ENCODE measurements around the gene DCHS2. TPM values are rescaled to one million over a fixed set of nuclear protein-coding genes. Genes with fewer than 3 reads are reported as not detected.

Gene DCHS2
- total RNA-seq, 2 experiments from 2014 or later = 0.16 to 0.22 TPM

DNA sequence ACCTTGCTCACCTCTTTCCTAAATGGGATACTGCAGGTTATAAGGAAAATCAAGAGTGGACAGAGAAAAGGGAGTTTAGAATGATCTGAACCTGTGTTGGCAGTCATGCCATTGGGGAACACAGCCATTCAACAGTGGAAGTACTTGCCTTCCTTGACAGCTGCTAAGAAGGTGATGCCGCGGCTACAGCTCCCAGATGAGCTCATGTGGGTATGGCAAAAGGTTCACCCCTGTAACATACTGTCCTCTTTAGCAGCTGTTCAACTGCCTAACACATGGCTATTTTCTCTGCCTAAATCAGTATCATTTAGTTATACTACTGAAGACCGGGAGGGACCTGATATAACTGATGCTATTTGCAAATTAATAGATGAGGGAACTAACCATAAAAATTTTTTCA lies 76.8 kb downstream of the DCHS2 start:
- ATAC-seq (ENCODE audit: poor library complexity) (no peak), DNase-seq (no peak)
- intact Hi-C loops (cut with DNase I, micrococcal nuclease) = no loop called here
- CTCF ChIA-PET = no interaction called here
- no peak overlapping the region for H3K4me3 ChIP-seq (ENCODE audit: low read length)
- H3K9me3 Mint-ChIP-seq = no peaks in the 10 kb centered on the region
- H3K27me3 Mint-ChIP-seq = peaks cover 71% of the 10 kb centered on the region
- no peaks in the 10 kb centered on the region for H3K9me3 ChIP-seq (ENCODE audit: control insufficient read depth in 1 of 2, insufficient read depth in 1 of 2, low read length in 2 of 2)
- peaks cover 23% of the 10 kb centered on the region for H3K4me1 Mint-ChIP-seq (ENCODE audit: low read depth)
- no peaks in the 10 kb centered on the region for H3K36me3 Mint-ChIP-seq (ENCODE audit: low read depth)
- TF ChIP-seq, protein P1, sequence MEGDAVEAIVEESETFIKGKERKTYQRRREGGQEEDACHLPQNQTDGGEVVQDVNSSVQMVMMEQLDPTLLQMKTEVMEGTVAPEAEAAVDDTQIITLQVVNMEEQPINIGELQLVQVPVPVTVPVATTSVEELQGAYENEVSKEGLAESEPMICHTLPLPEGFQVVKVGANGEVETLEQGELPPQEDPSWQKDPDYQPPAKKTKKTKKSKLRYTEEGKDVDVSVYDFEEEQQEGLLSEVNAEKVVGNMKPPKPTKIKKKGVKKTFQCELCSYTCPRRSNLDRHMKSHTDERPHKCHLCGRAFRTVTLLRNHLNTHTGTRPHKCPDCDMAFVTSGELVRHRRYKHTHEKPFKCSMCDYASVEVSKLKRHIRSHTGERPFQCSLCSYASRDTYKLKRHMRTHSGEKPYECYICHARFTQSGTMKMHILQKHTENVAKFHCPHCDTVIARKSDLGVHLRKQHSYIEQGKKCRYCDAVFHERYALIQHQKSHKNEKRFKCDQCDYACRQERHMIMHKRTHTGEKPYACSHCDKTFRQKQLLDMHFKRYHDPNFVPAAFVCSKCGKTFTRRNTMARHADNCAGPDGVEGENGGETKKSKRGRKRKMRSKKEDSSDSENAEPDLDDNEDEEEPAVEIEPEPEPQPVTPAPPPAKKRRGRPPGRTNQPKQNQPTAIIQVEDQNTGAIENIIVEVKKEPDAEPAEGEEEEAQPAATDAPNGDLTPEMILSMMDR (IDR thresholded peaks at IDR 0.05) = no peak
- H3K27ac Mint-ChIP-seq = no peak overlapping the region
- H3K4me3 Mint-ChIP-seq = no peak overlapping the region
- no peaks in the 10 kb centered on the region for H3K36me3 ChIP-seq (ENCODE audit: insufficient read depth, low read length)
- H3K4me1 ChIP-seq (ENCODE audit: insufficient read depth, low read length) = peaks cover 9% of the 10 kb centered on the region
- no peak overlapping the region for H3K27ac ChIP-seq (ENCODE audit: low read depth in 1 of 2, low read length in 2 of 2)
- POLR2A ChIA-PET = no interaction called here
- H3K27me3 ChIP-seq (ENCODE audit: control insufficient read depth in 1 of 2, insufficient read depth in 2 of 2, low read length in 2 of 2) = peaks cover 18 to 36% of the 10 kb centered on the region in 2 experiments

DNA sequence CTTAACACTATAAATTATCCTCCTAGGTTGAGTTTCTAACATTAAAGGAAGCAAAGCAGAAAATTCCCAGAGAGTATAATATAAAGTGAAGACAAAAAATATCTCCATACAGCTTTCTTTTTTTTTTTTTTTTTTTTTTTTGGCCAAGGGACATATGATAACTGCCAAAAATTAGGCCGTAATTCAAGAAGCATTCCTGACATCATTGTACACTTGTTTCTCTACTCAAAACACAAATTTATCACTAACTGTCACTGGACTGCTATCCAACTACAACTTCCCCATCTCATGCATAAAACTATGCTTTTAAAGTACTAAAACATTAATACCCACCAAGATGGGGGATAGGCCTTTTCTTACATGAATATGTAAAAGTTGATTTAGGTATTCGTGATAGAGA lies 77.2 kb downstream of the DCHS2 start:
- peaks cover 72% of the 10 kb centered on the region for H3K27me3 Mint-ChIP-seq
- ChIA-PET POLR2A (no interaction called here), CTCF (no interaction called here)
- no peak overlapping the region for H3K4me3 Mint-ChIP-seq
- TF ChIP-seq, protein P1 (IDR thresholded peaks at IDR 0.05) = no peak
- no peak overlapping the region for H3K4me3 ChIP-seq (ENCODE audit: low read length)
- H3K9me3 ChIP-seq (ENCODE audit: control insufficient read depth in 1 of 2, insufficient read depth in 1 of 2, low read length in 2 of 2) = no peaks in the 10 kb centered on the region
- H3K27ac Mint-ChIP-seq = no peak overlapping the region
- intact Hi-C loops (cut with DNase I, micrococcal nuclease) = no loop called here
- peaks cover 9% of the 10 kb centered on the region for H3K4me1 ChIP-seq (ENCODE audit: insufficient read depth, low read length)
- ATAC-seq (ENCODE audit: poor library complexity) (no peak), DNase-seq (no peak)
- H3K27me3 ChIP-seq (ENCODE audit: control insufficient read depth in 1 of 2, insufficient read depth in 2 of 2, low read length in 2 of 2) = peaks cover 22 to 36% of the 10 kb centered on the region in 2 experiments
- H3K36me3 Mint-ChIP-seq (ENCODE audit: low read depth) = no peaks in the 10 kb centered on the region
- no peak overlapping the region for H3K27ac ChIP-seq (ENCODE audit: low read depth in 1 of 2, low read length in 2 of 2)
- no peaks in the 10 kb centered on the region for H3K36me3 ChIP-seq (ENCODE audit: insufficient read depth, low read length)
- H3K9me3 Mint-ChIP-seq = no peaks in the 10 kb centered on the region
- H3K4me1 Mint-ChIP-seq (ENCODE audit: low read depth) = peaks cover 23% of the 10 kb centered on the region

GRCh38 chr4:154407443-154407842 lies 84.2 kb downstream of the DCHS2 start:
- peaks cover 8% of the 10 kb centered on the region for H3K9me3 Mint-ChIP-seq
- H3K4me1 ChIP-seq (ENCODE audit: insufficient read depth, low read length) = no peaks in the 10 kb centered on the region
- no peak overlapping the region for H3K4me3 Mint-ChIP-seq
- H3K36me3 Mint-ChIP-seq (ENCODE audit: low read depth) = no peaks in the 10 kb centered on the region
- H3K36me3 ChIP-seq (ENCODE audit: insufficient read depth, low read length) = no peaks in the 10 kb centered on the region
- no peak for ATAC-seq (ENCODE audit: poor library complexity)
- POLR2A ChIA-PET = no interaction called here
- TF ChIP-seq, protein P1 (IDR thresholded peaks at IDR 0.05) = no peak
- H3K27me3 ChIP-seq (ENCODE audit: control insufficient read depth in 1 of 2, insufficient read depth in 2 of 2, low read length in 2 of 2) = peaks cover 9 to 11% of the 10 kb centered on the region in 2 experiments
- no peaks in the 10 kb centered on the region for H3K9me3 ChIP-seq (ENCODE audit: control insufficient read depth in 1 of 2, insufficient read depth in 1 of 2, low read length in 2 of 2)
- no peak overlapping the region for H3K4me3 ChIP-seq (ENCODE audit: low read length)
- H3K27ac Mint-ChIP-seq = no peak overlapping the region
- H3K4me1 Mint-ChIP-seq (ENCODE audit: low read depth) = no peaks in the 10 kb centered on the region
- DNase-seq = no peak
- CTCF ChIA-PET = no interaction called here
- intact Hi-C loops (cut with DNase I, micrococcal nuclease) = no loop called here
- H3K27me3 Mint-ChIP-seq = peaks cover 38% of the 10 kb centered on the region
- no peak overlapping the region for H3K27ac ChIP-seq (ENCODE audit: low read depth in 1 of 2, low read length in 2 of 2)
